AG04449 (cell line): ENCODE measurements around the gene GNB1.

Source experiments
- CTCF ChIA-PET: fragments of 350-600 bp; formaldehyde crosslinking; extraction: SDS; loops from one replicate; lab custom pipeline; 2021; ENCODE audit warnings: antibody characterized with exemption; lab: Yijun Ruan, JAX
- POLR2A ChIA-PET: fragments of 400-600, 350-600 bp; formaldehyde crosslinking; extraction: SDS; loops from one replicate; lab custom pipeline; 2020; ENCODE audit warnings: antibody characterized with exemption, inconsistent platforms; lab: Yijun Ruan, JAX
- DNase-seq: peaks from one replicate; pipeline ENCODE4 v3.0.0-alpha.2; 2010; ENCODE audit warnings: low read depth, low spot score
- H3K4me3 ChIP-seq: 2 replicates; pipeline ENCODE4 v1.5.1; 2011; ENCODE audit warnings: low read depth, mild to moderate bottlenecking, control low read depth, low read length
- CTCF ChIP-seq: IDR thresholded peaks from one replicate; pipeline ENCODE4 v1.5.1; 2011; ENCODE audit warnings: mild to moderate bottlenecking, moderate library complexity, low read length, control low read depth, inconsistent platforms; ENCODE audit not compliant: insufficient read depth; ENCODE audit errors: missing control alignments

The GNB1 gene

GRCh38 chr1:1890506-1891348, at the start of gene GNB1:
GNB1 (minus strand) TSS chr1:1891087; CDS start chr1:1825453, 65,634 bp downstream.
- ChIA-PET POLR2A (no interaction called here), CTCF (interaction anchor here (2.0 kb wide), 1 partner anchor 16 kb away, joined by 21 read pairs; no protein-coding TSS in a partner anchor)
- no peak for TF ChIP-seq CTCF
- peak within 1 kb of the TSS; percentile 83 for H3K4me3 ChIP-seq
- no peak for DNase-seq

GRCh38 chr1:1940123-1940425, 49.2 kb upstream of the GNB1 start:
- ChIA-PET POLR2A (no interaction called here), CTCF (interaction anchor here (1.5 to 2.2 kb wide), 2 partner anchors 10 to 21 kb away, joined by 5 read pairs; no protein-coding TSS in a partner anchor)
- TF ChIP-seq CTCF: no peak
- DNase-seq: no peak
- H3K4me3 ChIP-seq: no peak overlapping the region

- H3K4me3 ChIP-seq: no peak overlapping the region
- POLR2A ChIA-PET: no interaction called here
- no peak for TF ChIP-seq CTCF
- DNase-seq: no peak
- CTCF ChIA-PET: interaction anchor here (2.2 kb wide), 1 partner anchor 21 kb away, joined by 5 read pairs; no protein-coding TSS in a partner anchor
Measured at GRCh38 chr1:1939296-1940122, 48.6 kb upstream of the GNB1 start.

- CTCF ChIA-PET: no interaction called here
- no peak for TF ChIP-seq CTCF
- no peak overlapping the region for H3K4me3 ChIP-seq
- POLR2A ChIA-PET: no interaction called here
- no peak for DNase-seq
Measured at GRCh38 chr1:1938613-1939295, 47.9 kb upstream of the GNB1 start.

- CTCF ChIA-PET: no interaction called here
- POLR2A ChIA-PET: no interaction called here
- H3K4me3 ChIP-seq: no peak overlapping the region
- DNase-seq: no peak
- TF ChIP-seq CTCF: no peak
Measured at GRCh38 chr1:1938276-1938573, 47.3 kb upstream of the GNB1 start.
